ENCODE results near the gene ACAD11.
"Not testable (repeated sequence)": the region's sequence is repeated elsewhere in the genome, so short reads cannot be mapped to it uniquely, and the experiment has no call there.

The ACAD11 gene

DNA sequence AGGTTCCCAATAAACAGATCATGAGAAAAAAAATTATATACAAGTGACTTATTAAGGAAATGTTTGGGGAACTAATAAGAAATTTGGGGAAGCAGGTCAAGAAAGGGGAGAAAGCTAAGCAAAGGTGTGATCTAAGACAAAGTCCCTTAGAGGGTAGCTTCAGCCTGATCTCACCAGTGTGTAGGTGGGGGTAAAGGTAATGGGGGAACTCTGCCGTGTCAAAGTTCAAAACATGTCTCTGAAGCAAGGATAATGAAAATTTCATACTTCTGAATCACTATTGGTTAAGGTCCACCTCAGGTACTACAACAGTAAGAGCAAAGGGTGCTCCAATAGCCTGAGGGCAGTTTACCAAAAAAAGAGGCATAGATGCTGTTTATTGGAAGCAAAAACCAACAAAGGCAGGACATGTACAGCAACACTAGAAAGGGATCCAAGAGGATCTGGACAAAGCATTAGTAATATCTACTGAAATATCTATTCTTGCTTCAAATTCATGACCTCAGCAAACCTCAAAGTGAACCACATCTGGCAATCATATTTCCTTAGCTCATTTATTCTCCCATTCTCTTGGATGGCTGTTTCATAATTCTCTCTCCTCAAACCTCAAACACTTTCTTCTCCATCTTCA, 6.9 kb downstream of the ACAD11 start:
- no peak overlapping the region for H3K27ac ChIP-seq (ENCODE audit: low read depth, low read length)
- no peaks in the 10 kb centered on the region for H3K27me3 ChIP-seq (ENCODE audit: insufficient read depth, low read length)
- H3K79me2 ChIP-seq (ENCODE audit: control insufficient read depth, insufficient read depth, low read length, unreplicated experiment), result peaks cover 9% of the 10 kb centered on the region
- no peaks in the 10 kb centered on the region for H3K36me3 ChIP-seq (ENCODE audit: insufficient read depth, low read length)
- no peak overlapping the region for H3K4me3 ChIP-seq (ENCODE audit: low read depth, low read length)
- H2AFZ ChIP-seq (ENCODE audit: low read length, unreplicated experiment), result no peak overlapping the region
- peaks cover 9% of the 10 kb centered on the region for H3K4me1 ChIP-seq (ENCODE audit: control insufficient read depth, insufficient read depth, low read length, unreplicated experiment)

DNA sequence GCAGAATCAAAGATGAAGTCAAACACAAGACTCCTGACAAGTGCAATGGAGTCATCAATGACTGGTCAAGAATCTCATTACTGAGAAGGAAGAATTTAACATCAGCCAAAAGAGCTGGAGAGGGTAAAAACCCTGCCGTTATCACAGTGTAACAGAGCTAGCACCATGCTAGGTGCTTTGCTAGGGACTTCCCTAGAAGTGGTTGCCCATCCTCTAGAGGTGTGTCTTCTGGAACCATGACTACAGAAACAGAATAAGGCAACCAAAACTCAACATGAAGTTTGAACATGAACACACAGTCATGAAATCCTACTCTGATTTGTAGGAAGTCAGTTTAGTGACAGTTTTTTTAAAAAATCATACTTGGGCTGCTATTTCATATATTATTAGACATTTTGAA, 9.5 kb downstream of the ACAD11 start:
- Histone ChIP-seq H3K27ac (ENCODE audit: low read depth, low read length) (no peak overlapping the region), H2AFZ (ENCODE audit: low read length, unreplicated experiment) (no peak overlapping the region), H3K79me2 (ENCODE audit: control insufficient read depth, insufficient read depth, low read length, unreplicated experiment) (peaks cover 9% of the 10 kb centered on the region), H3K36me3 (ENCODE audit: insufficient read depth, low read length) (no peaks in the 10 kb centered on the region), H3K4me1 (ENCODE audit: control insufficient read depth, insufficient read depth, low read length, unreplicated experiment) (peaks cover under 1% of the 10 kb centered on the region), H3K4me3 (ENCODE audit: low read depth, low read length) (no peak overlapping the region), H3K27me3 (ENCODE audit: insufficient read depth, low read length) (no peaks in the 10 kb centered on the region)

DNA sequence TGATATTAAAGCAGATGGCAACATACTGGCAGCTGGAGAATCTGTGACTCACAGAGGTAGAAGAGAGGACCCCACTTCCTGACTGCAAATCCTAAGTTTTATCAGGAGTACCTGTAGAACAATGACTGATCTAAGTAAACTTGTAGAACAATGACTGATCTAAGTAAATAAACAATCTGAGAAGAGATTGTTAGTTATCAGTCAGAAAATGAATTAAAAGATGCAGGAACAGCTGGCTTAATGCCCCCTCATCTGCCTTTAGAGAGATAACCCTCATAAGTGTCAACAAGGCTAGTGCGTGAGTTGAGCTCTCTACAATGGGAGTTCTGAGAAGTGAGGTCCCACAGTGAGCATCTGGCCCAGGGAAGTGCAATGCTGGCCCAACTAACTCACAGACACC, 14.6 kb downstream of the ACAD11 start:
- Histone ChIP-seq H3K36me3 (ENCODE audit: insufficient read depth, low read length) (no peaks in the 10 kb centered on the region), H3K27ac (ENCODE audit: low read depth, low read length) (no peak overlapping the region), H2AFZ (ENCODE audit: low read length, unreplicated experiment) (no peak overlapping the region), H3K79me2 (ENCODE audit: control insufficient read depth, insufficient read depth, low read length, unreplicated experiment) (no peaks in the 10 kb centered on the region), H3K4me3 (ENCODE audit: low read depth, low read length) (no peak overlapping the region), H3K4me1 (ENCODE audit: control insufficient read depth, insufficient read depth, low read length, unreplicated experiment) (peaks cover 6% of the 10 kb centered on the region), H3K27me3 (ENCODE audit: insufficient read depth, low read length) (no peaks in the 10 kb centered on the region)

DNA sequence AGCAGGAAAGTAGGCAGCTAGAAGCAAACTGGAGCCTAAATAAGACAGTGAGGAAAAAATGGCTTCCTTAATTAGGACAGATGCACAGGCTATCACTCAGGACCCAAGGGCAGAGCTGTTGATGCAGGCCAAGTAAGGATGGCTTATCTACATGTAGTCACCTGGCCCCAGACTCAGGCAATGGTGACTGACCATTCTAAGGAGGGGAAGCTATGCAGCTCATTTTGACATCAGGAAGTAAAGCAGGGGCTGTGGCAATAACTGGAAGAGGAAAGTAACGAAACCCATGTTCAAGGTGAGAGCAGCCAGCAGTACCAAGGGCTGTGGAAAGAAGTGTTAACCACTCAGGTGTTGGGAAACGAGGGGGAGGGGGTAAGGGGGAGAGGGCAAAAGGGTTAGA, 16.2 kb downstream of the ACAD11 start:
- H2AFZ ChIP-seq (ENCODE audit: low read length, unreplicated experiment), result no peak overlapping the region
- H3K79me2 ChIP-seq (ENCODE audit: control insufficient read depth, insufficient read depth, low read length, unreplicated experiment), result no peaks in the 10 kb centered on the region
- H3K4me1 ChIP-seq (ENCODE audit: control insufficient read depth, insufficient read depth, low read length, unreplicated experiment), result peaks cover 6% of the 10 kb centered on the region
- 0 out of 2 replicates have a peak, but pooled peaks cover 4% of the 10 kb centered on the region for H3K36me3 ChIP-seq (ENCODE audit: insufficient read depth, low read length)
- H3K27ac ChIP-seq (ENCODE audit: low read depth, low read length), result no peak overlapping the region
- H3K27me3 ChIP-seq (ENCODE audit: insufficient read depth, low read length), result no peaks in the 10 kb centered on the region
- no peak overlapping the region for H3K4me3 ChIP-seq (ENCODE audit: low read depth, low read length)

DNA sequence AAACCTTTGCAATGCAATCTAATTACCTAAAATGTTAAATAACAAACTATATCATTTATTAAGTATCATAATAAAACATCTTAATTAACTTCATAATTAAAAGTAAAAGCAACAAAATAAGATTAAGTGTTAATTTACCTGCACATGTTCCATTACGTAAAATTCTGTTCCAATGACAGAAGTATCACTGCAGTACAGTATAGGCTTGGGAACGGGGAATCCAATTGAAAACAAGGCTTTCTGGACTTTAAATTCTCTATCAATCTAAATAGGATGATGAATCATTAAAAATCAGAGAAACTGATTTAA, 17.1 kb downstream of the ACAD11 start:
- Histone ChIP-seq H3K36me3 (ENCODE audit: insufficient read depth, low read length) (0 out of 2 replicates have a peak, but pooled peaks cover 4% of the 10 kb centered on the region), H3K4me1 (ENCODE audit: control insufficient read depth, insufficient read depth, low read length, unreplicated experiment) (peaks cover 14% of the 10 kb centered on the region), H3K79me2 (ENCODE audit: control insufficient read depth, insufficient read depth, low read length, unreplicated experiment) (no peaks in the 10 kb centered on the region), H3K27me3 (ENCODE audit: insufficient read depth, low read length) (no peaks in the 10 kb centered on the region), H2AFZ (ENCODE audit: low read length, unreplicated experiment) (no peak overlapping the region), H3K4me3 (ENCODE audit: low read depth, low read length) (no peak overlapping the region), H3K27ac (ENCODE audit: low read depth, low read length) (no peak overlapping the region)

DNA sequence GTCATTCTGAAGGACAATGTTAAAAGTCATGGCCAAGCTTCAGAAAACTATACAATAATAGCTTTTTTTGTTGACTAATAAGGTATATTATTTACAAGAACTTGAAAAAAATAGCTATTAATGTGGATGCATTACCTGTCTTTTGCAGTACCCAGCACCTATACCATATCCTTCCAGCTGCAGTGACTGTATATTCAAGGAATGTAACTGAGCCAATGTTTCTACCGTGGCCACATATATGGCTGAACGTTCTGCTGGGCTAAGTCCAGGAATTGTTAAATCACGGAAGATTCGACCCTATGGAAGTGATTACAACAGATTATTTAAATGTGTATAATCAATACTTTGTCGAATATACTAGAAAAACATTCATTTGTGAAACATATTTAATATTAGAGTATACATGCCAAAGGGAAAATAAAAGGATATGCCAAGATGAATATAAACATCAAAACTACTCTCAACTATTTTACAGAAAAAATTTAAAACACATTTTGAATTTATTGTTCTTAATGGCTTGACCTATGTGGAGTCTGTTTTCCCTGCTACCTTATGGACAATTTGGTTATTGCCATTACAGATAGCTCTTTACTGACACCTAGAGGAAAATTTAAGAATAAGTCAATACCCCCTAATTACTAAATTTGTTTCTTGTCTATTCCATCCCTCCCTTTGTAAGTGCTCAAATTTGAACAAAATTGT, 17.6 kb downstream of the ACAD11 start:
- 0 out of 2 replicates have a peak, but pooled peaks cover 4% of the 10 kb centered on the region for H3K36me3 ChIP-seq (ENCODE audit: insufficient read depth, low read length)
- no peaks in the 10 kb centered on the region for H3K27me3 ChIP-seq (ENCODE audit: insufficient read depth, low read length)
- no peak overlapping the region for H3K27ac ChIP-seq (ENCODE audit: low read depth, low read length)

DNA sequence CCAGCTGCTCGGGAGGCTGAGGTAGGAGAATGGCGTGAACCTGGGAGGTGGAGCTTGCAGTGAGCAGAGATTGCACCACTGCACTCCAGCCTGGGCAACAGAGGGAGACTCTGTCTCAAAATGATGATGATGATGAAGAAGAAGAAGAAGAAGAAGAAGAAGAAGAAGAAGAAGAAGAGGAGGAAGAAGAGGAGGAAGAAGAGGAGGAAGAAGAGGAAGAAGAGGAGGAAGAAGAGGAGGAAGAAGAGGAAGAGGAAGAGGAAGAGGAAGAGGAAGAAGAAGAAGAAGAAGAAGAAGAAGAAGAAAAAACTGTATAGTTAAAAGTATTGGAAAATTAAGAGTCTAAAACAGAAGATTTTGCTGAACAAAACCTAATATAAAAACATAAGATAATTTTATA, 18.2 kb downstream of the ACAD11 start:
- H3K27ac ChIP-seq (ENCODE audit: low read depth, low read length); H3K4me3 ChIP-seq (ENCODE audit: low read depth, low read length); H3K79me2 ChIP-seq (ENCODE audit: control insufficient read depth, insufficient read depth, low read length, unreplicated experiment); H2AFZ ChIP-seq (ENCODE audit: low read length, unreplicated experiment); H3K27me3 ChIP-seq (ENCODE audit: insufficient read depth, low read length); H3K36me3 ChIP-seq (ENCODE audit: insufficient read depth, low read length): not testable (repeated sequence)
- peaks cover 18% of the 10 kb centered on the region for H3K4me1 ChIP-seq (ENCODE audit: control insufficient read depth, insufficient read depth, low read length, unreplicated experiment)

More for the DNA sequence above, 17.6 kb downstream of the ACAD11 start:
- Histone ChIP-seq H3K79me2 (ENCODE audit: control insufficient read depth, insufficient read depth, low read length, unreplicated experiment) (no peaks in the 10 kb centered on the region), H3K4me1 (ENCODE audit: control insufficient read depth, insufficient read depth, low read length, unreplicated experiment) (peaks cover 18% of the 10 kb centered on the region), H2AFZ (ENCODE audit: low read length, unreplicated experiment) (no peak overlapping the region), H3K4me3 (ENCODE audit: low read depth, low read length) (no peak overlapping the region)

DNA sequence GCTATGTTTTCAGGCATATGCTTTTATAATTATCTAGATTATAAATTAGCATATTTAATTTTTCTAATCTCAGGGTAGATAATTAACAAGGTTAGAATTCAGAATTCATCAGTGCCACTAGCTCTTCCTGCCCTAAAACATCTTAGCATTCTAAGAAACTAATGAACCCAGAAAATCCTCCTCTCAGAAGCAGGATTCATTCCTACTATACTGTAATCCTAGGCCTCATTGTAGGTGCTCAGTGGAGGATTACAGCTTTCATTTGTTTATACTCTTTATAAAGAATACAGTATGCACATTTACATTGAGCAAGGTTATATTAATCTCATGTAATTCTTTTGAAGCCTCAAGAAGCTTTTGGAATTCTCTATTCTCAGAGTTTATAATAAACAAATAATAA, 20.9 kb downstream of the ACAD11 start:
- H3K79me2 ChIP-seq (ENCODE audit: control insufficient read depth, insufficient read depth, low read length, unreplicated experiment), result no peaks in the 10 kb centered on the region
- H3K4me1 ChIP-seq (ENCODE audit: control insufficient read depth, insufficient read depth, low read length, unreplicated experiment), result peaks cover 12% of the 10 kb centered on the region
- H3K27ac ChIP-seq (ENCODE audit: low read depth, low read length), result no peak overlapping the region
- peaks cover 12% of the 10 kb centered on the region; the same call in 1 of the 2 replicates for H3K36me3 ChIP-seq (ENCODE audit: insufficient read depth, low read length)
- no peak overlapping the region for H3K4me3 ChIP-seq (ENCODE audit: low read depth, low read length)
- no peaks in the 10 kb centered on the region for H3K27me3 ChIP-seq (ENCODE audit: insufficient read depth, low read length)
- no peak overlapping the region for H2AFZ ChIP-seq (ENCODE audit: low read length, unreplicated experiment)

DNA sequence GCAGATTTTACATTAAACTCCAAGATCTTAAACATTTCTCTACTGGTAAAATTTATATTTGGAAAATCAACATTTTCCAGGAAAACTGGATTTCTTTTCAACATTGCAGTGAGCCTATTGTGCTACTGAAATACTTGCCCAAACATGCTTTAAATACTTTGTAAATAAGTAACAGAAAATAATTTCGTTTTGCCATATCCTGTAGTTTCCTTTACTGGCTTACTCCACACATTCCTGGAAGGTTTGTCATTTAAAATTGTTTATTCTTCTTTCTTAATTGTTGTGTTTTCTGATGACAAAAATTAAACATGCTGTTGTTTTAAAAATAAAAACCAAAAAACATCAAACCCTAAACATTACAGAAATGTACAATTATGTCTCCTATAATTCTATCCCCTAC, 22.0 kb downstream of the ACAD11 start:
- no peaks in the 10 kb centered on the region for H3K27me3 ChIP-seq (ENCODE audit: insufficient read depth, low read length)
- H3K4me1 ChIP-seq (ENCODE audit: control insufficient read depth, insufficient read depth, low read length, unreplicated experiment), result peaks cover 12% of the 10 kb centered on the region
- peak overlapping the region; percentile 39 for H3K27ac ChIP-seq (ENCODE audit: low read depth, low read length)
- no peak overlapping the region for H2AFZ ChIP-seq (ENCODE audit: low read length, unreplicated experiment)
- peaks cover 12% of the 10 kb centered on the region; the same call in 1 of the 2 replicates for H3K36me3 ChIP-seq (ENCODE audit: insufficient read depth, low read length)
- H3K4me3 ChIP-seq (ENCODE audit: low read depth, low read length), result peak overlapping the region; percentile 28; the same call in 1 of the 2 replicates
- no peaks in the 10 kb centered on the region for H3K79me2 ChIP-seq (ENCODE audit: control insufficient read depth, insufficient read depth, low read length, unreplicated experiment)

DNA sequence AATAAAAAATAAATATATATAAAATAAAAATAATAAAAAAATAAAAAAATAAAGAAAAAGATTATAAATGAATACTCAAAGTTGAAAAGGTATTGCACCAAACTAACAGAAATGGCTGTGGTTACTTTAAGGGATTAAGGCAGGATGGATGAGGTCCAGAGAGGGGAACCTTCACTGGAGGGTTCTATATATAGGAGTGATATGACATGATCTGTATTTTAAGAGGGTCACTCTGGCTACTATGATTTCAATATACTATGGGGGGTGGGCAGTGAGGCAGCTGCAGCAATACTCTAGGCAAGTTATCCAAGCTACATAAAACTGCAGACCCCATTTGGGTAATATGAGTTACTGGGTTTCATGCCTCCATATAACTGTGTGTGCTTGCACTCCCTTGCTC, 24.6 kb downstream of the ACAD11 start:
- Histone ChIP-seq H3K4me1 (ENCODE audit: control insufficient read depth, insufficient read depth, low read length, unreplicated experiment) (peaks cover 16% of the 10 kb centered on the region), H3K27ac (ENCODE audit: low read depth, low read length) (no peak overlapping the region), H2AFZ (ENCODE audit: low read length, unreplicated experiment) (no peak overlapping the region), H3K27me3 (ENCODE audit: insufficient read depth, low read length) (no peaks in the 10 kb centered on the region), H3K79me2 (ENCODE audit: control insufficient read depth, insufficient read depth, low read length, unreplicated experiment) (no peaks in the 10 kb centered on the region), H3K36me3 (ENCODE audit: insufficient read depth, low read length) (peaks cover 12% of the 10 kb centered on the region; the same call in 1 of the 2 replicates), H3K4me3 (ENCODE audit: low read depth, low read length) (no peak overlapping the region)

DNA sequence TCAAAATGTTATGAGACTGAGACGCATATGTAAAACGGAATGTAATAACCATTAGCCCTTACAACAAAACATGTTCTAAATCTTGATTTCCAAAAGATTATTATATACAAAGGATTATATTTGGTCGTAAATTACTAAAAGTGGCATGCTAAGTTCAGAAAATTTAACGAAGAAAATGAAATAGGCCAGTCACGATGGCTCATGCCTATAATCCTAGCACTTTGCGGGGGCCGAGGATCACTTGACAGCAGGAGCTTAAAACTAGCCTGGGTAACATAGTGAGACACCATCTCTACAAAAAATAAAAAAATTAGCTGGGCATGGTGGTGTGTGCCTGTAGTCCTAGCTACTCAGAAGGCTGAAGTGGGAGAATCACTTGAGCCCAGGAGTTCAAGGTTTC, 29.0 kb downstream of the ACAD11 start:
- peak overlapping the region; percentile 75 for H3K27ac ChIP-seq (ENCODE audit: low read depth, low read length)

More for the DNA sequence above, 29.0 kb downstream of the ACAD11 start:
- Histone ChIP-seq H2AFZ (ENCODE audit: low read length, unreplicated experiment) (peak overlapping the region; percentile 53), H3K4me1 (ENCODE audit: control insufficient read depth, insufficient read depth, low read length, unreplicated experiment) (peaks cover 12% of the 10 kb centered on the region), H3K4me3 (ENCODE audit: low read depth, low read length) (no peak overlapping the region), H3K79me2 (ENCODE audit: control insufficient read depth, insufficient read depth, low read length, unreplicated experiment) (no peaks in the 10 kb centered on the region), H3K36me3 (ENCODE audit: insufficient read depth, low read length) (peaks cover 23% of the 10 kb centered on the region), H3K27me3 (ENCODE audit: insufficient read depth, low read length) (no peaks in the 10 kb centered on the region)

All from ACC112 (cell line).